DND-41 (cell line): Measurements from ENCODE around the gene HSF2BP.
"Not testable (repeated sequence)": the region's sequence is repeated elsewhere in the genome, so short reads cannot be mapped to it uniquely, and the experiment has no call there.

Source experiments
- CTCF ChIP-seq: IDR thresholded peaks from 2 replicates; pipeline ENCODE4 v1.5.1; 2012; ENCODE audit warnings: borderline replicate concordance, low read length, moderate library complexity, mild to moderate bottlenecking; ENCODE audit not compliant: poor library complexity, severe bottlenecking; ENCODE audit errors: extremely low read depth
- EZH2 ChIP-seq: IDR thresholded peaks from 3 replicates; pipeline ENCODE4 v1.6.1; 2012; ENCODE audit warnings: borderline replicate concordance, low read depth, mild to moderate bottlenecking, moderate library complexity, low read length, inconsistent platforms; ENCODE audit not compliant: severe bottlenecking

- not testable (repeated sequence) for TF ChIP-seq CTCF, EZH2
Observed at GRCh38 chr21:43595769-43596168, 63.5 kb downstream of the HSF2BP start.
